ENCODE data around the gene DMAC1.

The DMAC1 gene, protein sequence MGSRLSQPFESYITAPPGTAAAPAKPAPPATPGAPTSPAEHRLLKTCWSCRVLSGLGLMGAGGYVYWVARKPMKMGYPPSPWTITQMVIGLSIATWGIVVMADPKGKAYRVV

DNA sequence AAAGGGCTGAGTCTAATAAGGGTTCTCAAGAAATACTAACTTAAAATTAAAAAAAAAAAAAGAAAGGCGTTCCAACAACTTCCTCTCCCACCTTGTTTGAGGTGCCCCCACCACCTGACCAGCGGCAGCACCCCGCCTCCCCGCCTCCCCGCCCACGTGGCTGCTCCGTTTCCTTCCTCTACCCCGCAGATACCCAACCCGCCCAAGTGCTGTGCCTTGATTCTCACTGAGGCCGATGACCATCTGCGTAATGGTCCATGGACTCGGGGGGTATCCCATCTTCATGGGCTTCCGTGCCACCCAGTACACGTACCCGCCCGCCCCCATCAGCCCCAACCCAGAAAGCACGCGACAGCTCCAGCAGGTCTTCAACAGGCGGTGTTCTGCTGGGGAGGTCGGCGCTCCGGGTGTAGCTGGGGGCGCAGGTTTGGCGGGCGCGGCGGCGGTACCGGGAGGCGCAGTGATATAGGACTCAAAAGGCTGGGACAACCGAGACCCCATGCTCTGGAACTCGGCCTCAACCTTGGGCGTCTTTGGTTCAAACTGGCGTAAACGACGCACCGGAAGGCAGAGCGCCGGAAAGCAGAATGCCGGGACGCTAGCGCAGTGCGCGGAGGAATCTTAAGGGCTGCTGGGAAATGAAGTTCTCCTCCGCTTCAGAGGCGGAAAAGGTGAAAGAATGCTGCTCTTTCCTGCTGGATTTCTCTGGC is at the start of gene DMAC1:
Gene DMAC1, minus strand, starts transcription at position 545 of the 710 bp plus-strand sequence. Its CDS starts 44 bp downstream, at position 501.
- H3K4me3 ChIP-seq, result peak within 1 kb of the TSS; percentile 63 to 91
- no peaks in the 10 kb centered on the region for H3K27me3 ChIP-seq
- no peaks in the 10 kb centered on the region for H3K9me3 ChIP-seq
- peak within 1 kb of the TSS; percentile 77 to 83 for H3K27ac ChIP-seq
- TF ChIP-seq, protein P1, sequence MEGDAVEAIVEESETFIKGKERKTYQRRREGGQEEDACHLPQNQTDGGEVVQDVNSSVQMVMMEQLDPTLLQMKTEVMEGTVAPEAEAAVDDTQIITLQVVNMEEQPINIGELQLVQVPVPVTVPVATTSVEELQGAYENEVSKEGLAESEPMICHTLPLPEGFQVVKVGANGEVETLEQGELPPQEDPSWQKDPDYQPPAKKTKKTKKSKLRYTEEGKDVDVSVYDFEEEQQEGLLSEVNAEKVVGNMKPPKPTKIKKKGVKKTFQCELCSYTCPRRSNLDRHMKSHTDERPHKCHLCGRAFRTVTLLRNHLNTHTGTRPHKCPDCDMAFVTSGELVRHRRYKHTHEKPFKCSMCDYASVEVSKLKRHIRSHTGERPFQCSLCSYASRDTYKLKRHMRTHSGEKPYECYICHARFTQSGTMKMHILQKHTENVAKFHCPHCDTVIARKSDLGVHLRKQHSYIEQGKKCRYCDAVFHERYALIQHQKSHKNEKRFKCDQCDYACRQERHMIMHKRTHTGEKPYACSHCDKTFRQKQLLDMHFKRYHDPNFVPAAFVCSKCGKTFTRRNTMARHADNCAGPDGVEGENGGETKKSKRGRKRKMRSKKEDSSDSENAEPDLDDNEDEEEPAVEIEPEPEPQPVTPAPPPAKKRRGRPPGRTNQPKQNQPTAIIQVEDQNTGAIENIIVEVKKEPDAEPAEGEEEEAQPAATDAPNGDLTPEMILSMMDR (IDR thresholded peaks at IDR 0.05), result no peak
- peaks cover 3 to 17% (median 11%) of the 10 kb centered on the region in 3 donors for H3K36me3 ChIP-seq
- peaks cover 0 to 15% (median 8%) of the 10 kb centered on the region in 4 donors for H3K4me1 ChIP-seq
- DNase-seq, result peak; percentile 60 to 84
- intact Hi-C loops (cut with DNase I; ENCODE audit: low total_unique reads), result no loop called here

DNA sequence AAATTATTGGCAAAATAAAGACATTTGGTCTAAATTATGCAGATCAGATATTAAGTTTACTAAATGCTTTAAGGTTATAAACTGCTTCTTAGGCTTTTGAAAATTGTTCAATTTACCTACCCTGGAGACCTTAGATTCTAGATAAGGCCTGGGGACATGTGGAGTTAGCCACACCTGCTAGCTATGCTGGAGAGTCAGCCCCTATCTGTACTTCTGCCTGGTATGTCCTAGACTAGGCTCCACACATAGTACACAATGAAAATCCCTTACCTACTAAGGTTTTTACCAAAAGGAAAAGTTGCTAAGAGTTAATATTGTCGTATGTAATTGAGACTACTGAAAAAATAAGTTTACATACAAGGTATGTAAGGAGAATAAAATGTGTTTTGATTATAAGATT is 49.8 kb upstream of the DMAC1 start:
- Histone ChIP-seq H3K9me3 (no peaks in the 10 kb centered on the region), H3K4me1 (no peaks in the 10 kb centered on the region), H3K4me3 (no peak overlapping the region), H3K36me3 (no peaks in the 10 kb centered on the region), H3K27me3 (no peaks in the 10 kb centered on the region), H3K27ac (no peak overlapping the region)
- no peak for DNase-seq
- TF ChIP-seq, protein P1 (IDR thresholded peaks at IDR 0.05), result no peak
- intact Hi-C loops (cut with DNase I; ENCODE audit: low total_unique reads), result no loop called here

DNA sequence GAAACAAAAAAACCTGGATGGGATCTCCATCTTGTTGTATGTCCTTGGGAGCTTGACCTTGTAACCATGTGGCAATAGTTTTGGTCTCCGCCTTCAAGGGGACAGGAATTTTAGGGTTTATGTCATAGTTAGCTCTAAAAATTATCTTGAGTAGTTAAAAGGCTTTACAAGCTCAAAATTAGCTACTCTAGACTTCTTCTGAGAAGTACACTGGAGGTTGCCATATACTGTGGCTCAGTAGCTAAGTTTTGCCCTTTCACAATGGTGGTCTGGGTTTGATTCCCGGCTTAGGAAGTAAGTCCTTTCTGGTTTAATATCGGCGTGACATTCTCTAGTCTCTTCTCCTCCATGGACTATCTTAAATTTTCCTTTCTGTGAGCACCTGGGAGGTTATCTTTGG is 48.9 kb upstream of the DMAC1 start:
- Histone ChIP-seq H3K27ac (no peak overlapping the region), H3K36me3 (no peaks in the 10 kb centered on the region), H3K4me3 (no peak overlapping the region), H3K4me1 (no peaks in the 10 kb centered on the region), H3K9me3 (no peaks in the 10 kb centered on the region), H3K27me3 (no peaks in the 10 kb centered on the region)
- TF ChIP-seq, protein P1 (IDR thresholded peaks at IDR 0.05), result no peak
- intact Hi-C loops (cut with DNase I; ENCODE audit: low total_unique reads), result no loop called here
- DNase-seq, result no peak

DNA sequence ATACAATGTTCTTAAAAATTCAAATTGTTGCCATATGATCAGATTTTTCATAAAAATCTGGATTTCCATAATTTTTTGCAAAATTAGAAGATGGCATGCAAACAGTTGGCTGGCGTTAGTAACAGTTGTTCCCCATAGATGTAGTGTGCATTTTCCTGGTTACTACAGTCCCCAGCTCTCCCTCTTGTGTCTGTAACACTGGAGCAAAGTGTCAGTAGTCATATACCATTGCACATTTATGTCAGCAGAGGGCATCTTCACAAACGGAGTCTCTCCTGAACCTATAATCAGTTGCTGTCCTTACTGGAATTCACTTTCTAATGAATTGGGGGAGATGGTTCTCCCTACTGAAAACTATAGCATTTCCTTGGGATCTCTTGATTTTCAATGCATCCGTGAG is 44.7 kb upstream of the DMAC1 start:
- Histone ChIP-seq H3K27me3 (no peaks in the 10 kb centered on the region), H3K4me3 (no peak overlapping the region), H3K9me3 (no peaks in the 10 kb centered on the region), H3K27ac (no peak overlapping the region), H3K4me1 (no peaks in the 10 kb centered on the region), H3K36me3 (no peaks in the 10 kb centered on the region)
- no peak for DNase-seq
- TF ChIP-seq, protein P1 (IDR thresholded peaks at IDR 0.05), result peak; percentile 6 to 14
- intact Hi-C loops (cut with DNase I; ENCODE audit: low total_unique reads), result no loop called here

DNA sequence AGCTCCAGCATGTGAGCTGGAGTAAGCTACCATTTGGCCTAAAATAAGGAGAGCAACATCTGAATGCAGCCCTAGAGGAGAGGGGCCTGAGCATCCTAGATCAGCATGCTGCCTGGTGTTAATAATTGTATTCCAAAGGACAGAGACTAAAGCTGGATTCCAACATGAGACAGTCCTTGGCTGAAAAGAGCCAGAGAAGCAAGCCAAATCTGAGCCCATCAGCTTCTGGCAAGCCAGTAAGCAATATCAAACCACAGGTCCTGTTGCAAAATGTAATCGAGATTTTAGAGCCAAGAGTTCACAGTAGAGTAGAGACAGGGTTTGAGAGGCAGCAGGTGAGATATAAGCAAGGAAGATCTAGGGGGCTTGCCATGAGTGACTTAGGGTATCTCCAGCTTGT is 42.3 kb upstream of the DMAC1 start:
- no peak overlapping the region for H3K4me3 ChIP-seq
- no peak for DNase-seq
- no peaks in the 10 kb centered on the region for H3K36me3 ChIP-seq
- TF ChIP-seq, protein P1 (IDR thresholded peaks at IDR 0.05), result no peak
- no peaks in the 10 kb centered on the region for H3K27me3 ChIP-seq
- no peak overlapping the region for H3K27ac ChIP-seq
- intact Hi-C loops (cut with DNase I; ENCODE audit: low total_unique reads), result no loop called here
- no peaks in the 10 kb centered on the region for H3K4me1 ChIP-seq
- H3K9me3 ChIP-seq, result no peaks in the 10 kb centered on the region
